ENCODE measurements around the gene CHD1. TPM values are rescaled to one million over a fixed set of nuclear protein-coding genes. Genes with fewer than 3 reads are reported as not detected.
"Not testable (repeated sequence)": the region's sequence is repeated elsewhere in the genome, so short reads cannot be mapped to it uniquely, and the experiment has no call there.

The CHD1 gene
- total RNA-seq, 1 experiment from 2014 or later: 36.5 TPM

- TF ChIP-seq TCF7L2 (IDR thresholded peaks at IDR 0.05; ENCODE audit: low read depth, low read length) (no peak), POLR2AphosphoS5 (IDR thresholded peaks at IDR 0.05; ENCODE audit: low read depth, low read length) (no peak), SIN3A (IDR thresholded peaks at IDR 0.05; ENCODE audit: borderline replicate concordance, insufficient read depth, low read depth, low read length) (no peak), CTCF (IDR thresholded peaks at IDR 0.05) (no peak), REST (IDR thresholded peaks at IDR 0.05; ENCODE audit: insufficient read depth in 1 of 2, low read depth in 2 of 2, low read length in 1 of 2) (no peak)
- no peak for ATAC-seq
- no peak overlapping the region for H3K27ac ChIP-seq (ENCODE audit: low read length)
- intact Hi-C loops (cut with micrococcal nuclease; ENCODE audit: unreplicated experiment): no loop called here
- H3K27me3 ChIP-seq (ENCODE audit: control insufficient read depth, insufficient read depth, low read length): no peaks in the 10 kb centered on the region
- no peak overlapping the region for H3K4me3 ChIP-seq (ENCODE audit: low read depth in 2 of 2, low read length in 2 of 2)
- H3K36me3 ChIP-seq (ENCODE audit: control insufficient read depth, insufficient read depth, low read length): no peaks in the 10 kb centered on the region
- no peak for DNase-seq (ENCODE audit: low read depth, low spot score)
- BruUV-seq (replicated peaks): no TSS peak
- CTCF ChIA-PET: no interaction called here
- POLR2A ChIA-PET: interaction anchor here (0.7 kb wide), 1 partner anchor 28 kb away, joined by 4 read pairs; no protein-coding TSS in a partner anchor
- in situ Hi-C loops (cut with HindIII; ENCODE audit: low pct_unique_long_range_greater_than_20kb, low sequenced_read_pairs): no loop called here
- H3K4me1 ChIP-seq (ENCODE audit: control insufficient read depth, insufficient read depth, low read length): no peaks in the 10 kb centered on the region
- no peaks in the 10 kb centered on the region for H3K9me3 ChIP-seq (ENCODE audit: control insufficient read depth, insufficient read depth, low read depth, low read length)
These were observed 33.0 kb upstream of the CHD1 start for GRCh38 chr5:98961665-98962344.

- no peak for TF ChIP-seq SIN3A (IDR thresholded peaks at IDR 0.05; ENCODE audit: borderline replicate concordance, insufficient read depth, low read depth, low read length)
- intact Hi-C loops (cut with micrococcal nuclease; ENCODE audit: unreplicated experiment) (no loop called here), in situ Hi-C loops (cut with HindIII; ENCODE audit: low pct_unique_long_range_greater_than_20kb, low sequenced_read_pairs) (no loop called here)
- Histone ChIP-seq H3K27me3 (ENCODE audit: control insufficient read depth, insufficient read depth, low read length) (no peaks in the 10 kb centered on the region), H3K4me3 (ENCODE audit: low read depth in 2 of 2, low read length in 2 of 2) (no peak overlapping the region), H3K36me3 (ENCODE audit: control insufficient read depth, insufficient read depth, low read length) (no peaks in the 10 kb centered on the region), H3K27ac (ENCODE audit: low read length) (no peak overlapping the region), H3K9me3 (ENCODE audit: control insufficient read depth, insufficient read depth, low read depth, low read length) (no peaks in the 10 kb centered on the region), H3K4me1 (ENCODE audit: control insufficient read depth, insufficient read depth, low read length) (no peaks in the 10 kb centered on the region)
- no TSS peak for BruUV-seq (replicated peaks)
- DNase-seq (ENCODE audit: low read depth, low spot score): no peak
- no peak for ATAC-seq
- ChIA-PET POLR2A (no interaction called here), CTCF (no interaction called here)
These were observed 28.5 kb upstream of the CHD1 start for GRCh38 chr5:98957307-98957706.

- BruUV-seq (replicated peaks); ATAC-seq; POLR2A ChIA-PET; H3K27ac ChIP-seq (ENCODE audit: low read length); CTCF ChIA-PET; DNase-seq (ENCODE audit: low read depth, low spot score); H3K4me3 ChIP-seq (ENCODE audit: low read depth in 2 of 2, low read length in 2 of 2); in situ Hi-C loops (cut with HindIII; ENCODE audit: low pct_unique_long_range_greater_than_20kb, low sequenced_read_pairs); H3K27me3 ChIP-seq (ENCODE audit: control insufficient read depth, insufficient read depth, low read length); H3K36me3 ChIP-seq (ENCODE audit: control insufficient read depth, insufficient read depth, low read length); intact Hi-C loops (cut with micrococcal nuclease; ENCODE audit: unreplicated experiment); H3K9me3 ChIP-seq (ENCODE audit: control insufficient read depth, insufficient read depth, low read depth, low read length); H3K4me1 ChIP-seq (ENCODE audit: control insufficient read depth, insufficient read depth, low read length): not testable (repeated sequence)
These were observed 27.1 kb upstream of the CHD1 start for GRCh38 chr5:98955888-98956287.

GRCh38 chr5:98955471-98955870, 26.7 kb upstream of the CHD1 start:
- H3K27ac ChIP-seq (ENCODE audit: low read length); intact Hi-C loops (cut with micrococcal nuclease; ENCODE audit: unreplicated experiment); ATAC-seq; H3K9me3 ChIP-seq (ENCODE audit: control insufficient read depth, insufficient read depth, low read depth, low read length); CTCF ChIA-PET; H3K36me3 ChIP-seq (ENCODE audit: control insufficient read depth, insufficient read depth, low read length); DNase-seq (ENCODE audit: low read depth, low spot score); H3K4me3 ChIP-seq (ENCODE audit: low read depth in 2 of 2, low read length in 2 of 2); POLR2A ChIA-PET; H3K27me3 ChIP-seq (ENCODE audit: control insufficient read depth, insufficient read depth, low read length); in situ Hi-C loops (cut with HindIII; ENCODE audit: low pct_unique_long_range_greater_than_20kb, low sequenced_read_pairs); H3K4me1 ChIP-seq (ENCODE audit: control insufficient read depth, insufficient read depth, low read length); BruUV-seq (replicated peaks): not testable (repeated sequence)

Data from Panc1 (cell line).